ENCODE results near the gene EPS8. TPM values are rescaled to one million over a fixed set of nuclear protein-coding genes. Genes with fewer than 3 reads are reported as not detected.

The EPS8 gene
- total RNA-seq, 1 experiment from 2014 or later = 85.3 TPM

GRCh38 chr12:15712160-15712559 lies 77.0 kb downstream of the EPS8 start:
- H3K27me3 Mint-ChIP-seq (ENCODE audit: insufficient read depth, unreplicated experiment) = no peaks in the 10 kb centered on the region
- no peak for DNase-seq (ENCODE audit: unreplicated experiment)
- peaks cover 9% of the 10 kb centered on the region for H3K36me3 Mint-ChIP-seq (ENCODE audit: insufficient read depth, unreplicated experiment)
- no peak for TF ChIP-seq CTCF (IDR thresholded peaks at IDR 0.05; ENCODE audit: unreplicated experiment)
- POLR2A ChIA-PET = interaction anchor here (0.7 to 2.5 kb wide), 8 partner anchors 9 to 138 kb away, joined by 3 to 7 read pairs (median 4); no protein-coding TSS in a partner anchor
- no peak overlapping the region for H3K4me3 Mint-ChIP-seq (ENCODE audit: unreplicated experiment)
- H3K27ac Mint-ChIP-seq (ENCODE audit: low read depth, unreplicated experiment) = no peak overlapping the region
- peaks cover 15% of the 10 kb centered on the region for H3K4me1 Mint-ChIP-seq (ENCODE audit: insufficient read depth, unreplicated experiment)
- CTCF ChIA-PET = no interaction called here
- H3K9me3 Mint-ChIP-seq (ENCODE audit: unreplicated experiment) = no peaks in the 10 kb centered on the region
- intact Hi-C loops (cut with micrococcal nuclease) = no loop called here
- no TSS peak for BruUV-seq (replicated peaks)

- DNase-seq (ENCODE audit: unreplicated experiment) = no peak
- POLR2A ChIA-PET = interaction anchor here (0.7 to 2.2 kb wide), 7 partner anchors 10 to 146 kb away, joined by 3 to 5 read pairs (median 4); no protein-coding TSS in a partner anchor
- intact Hi-C loops (cut with micrococcal nuclease) = no loop called here
- no peak for TF ChIP-seq CTCF (IDR thresholded peaks at IDR 0.05; ENCODE audit: unreplicated experiment)
- no peak overlapping the region for H3K4me3 Mint-ChIP-seq (ENCODE audit: unreplicated experiment)
- peaks cover 20% of the 10 kb centered on the region for H3K4me1 Mint-ChIP-seq (ENCODE audit: insufficient read depth, unreplicated experiment)
- peaks cover 9% of the 10 kb centered on the region for H3K36me3 Mint-ChIP-seq (ENCODE audit: insufficient read depth, unreplicated experiment)
- H3K27me3 Mint-ChIP-seq (ENCODE audit: insufficient read depth, unreplicated experiment) = no peaks in the 10 kb centered on the region
- CTCF ChIA-PET = interaction anchor here (0.7 kb wide), 1 partner anchor 193 kb away, joined by 3 read pairs; no protein-coding TSS in a partner anchor
- H3K27ac Mint-ChIP-seq (ENCODE audit: low read depth, unreplicated experiment) = no peak overlapping the region
- BruUV-seq (replicated peaks) = no TSS peak
- no peaks in the 10 kb centered on the region for H3K9me3 Mint-ChIP-seq (ENCODE audit: unreplicated experiment)
Measured at GRCh38 chr12:15710860-15711510, 78.2 kb downstream of the EPS8 start.

- H3K4me1 Mint-ChIP-seq (ENCODE audit: insufficient read depth, unreplicated experiment) = peaks cover 24% of the 10 kb centered on the region
- no peaks in the 10 kb centered on the region for H3K9me3 Mint-ChIP-seq (ENCODE audit: unreplicated experiment)
- BruUV-seq (replicated peaks) = no TSS peak
- POLR2A ChIA-PET = interaction anchor here (0.7 to 1.8 kb wide), 2 partner anchors 8 to 80 kb away, joined by 3 to 5 read pairs; no protein-coding TSS in a partner anchor
- DNase-seq (ENCODE audit: unreplicated experiment) = no peak
- intact Hi-C loops (cut with micrococcal nuclease) = loop anchor here (10.0 kb wide), 1 partner anchor 115 kb away; no protein-coding TSS in a partner anchor
- H3K36me3 Mint-ChIP-seq (ENCODE audit: insufficient read depth, unreplicated experiment) = peaks cover 9% of the 10 kb centered on the region
- H3K27ac Mint-ChIP-seq (ENCODE audit: low read depth, unreplicated experiment) = no peak overlapping the region
- CTCF ChIA-PET = no interaction called here
- TF ChIP-seq CTCF (IDR thresholded peaks at IDR 0.05; ENCODE audit: unreplicated experiment) = no peak
- H3K27me3 Mint-ChIP-seq (ENCODE audit: insufficient read depth, unreplicated experiment) = no peaks in the 10 kb centered on the region
- H3K4me3 Mint-ChIP-seq (ENCODE audit: unreplicated experiment) = no peak overlapping the region
Measured at GRCh38 chr12:15709551-15709950, 79.6 kb downstream of the EPS8 start.

GRCh38 chr12:15708396-15709076 lies 80.7 kb downstream of the EPS8 start:
- no TSS peak for BruUV-seq (replicated peaks)
- no peak overlapping the region for H3K4me3 Mint-ChIP-seq (ENCODE audit: unreplicated experiment)

More at GRCh38 chr12:15708396-15709076, 80.7 kb downstream of the EPS8 start:
- no peak for DNase-seq (ENCODE audit: unreplicated experiment)
- ChIA-PET CTCF (no interaction called here), POLR2A (interaction anchor here (0.6 to 1.8 kb wide), 2 partner anchors 9 to 84 kb away, joined by 3 to 5 read pairs; no protein-coding TSS in a partner anchor)
- Mint-ChIP-seq H3K4me1 (ENCODE audit: insufficient read depth, unreplicated experiment) (peaks cover 25% of the 10 kb centered on the region), H3K27ac (ENCODE audit: low read depth, unreplicated experiment) (no peak overlapping the region), H3K9me3 (ENCODE audit: unreplicated experiment) (no peaks in the 10 kb centered on the region), H3K27me3 (ENCODE audit: insufficient read depth, unreplicated experiment) (no peaks in the 10 kb centered on the region), H3K36me3 (ENCODE audit: insufficient read depth, unreplicated experiment) (peaks cover 9% of the 10 kb centered on the region)
- no peak for TF ChIP-seq CTCF (IDR thresholded peaks at IDR 0.05; ENCODE audit: unreplicated experiment)
- intact Hi-C loops (cut with micrococcal nuclease) = loop anchor here (10.0 kb wide), 1 partner anchor 114 kb away; no protein-coding TSS in a partner anchor

All from MCF 10A (cell line).